Endodermal cell (in vitro differentiated cells): Measurements from ENCODE around the gene SEC11A. TPM values are rescaled to one million over a fixed set of nuclear protein-coding genes. Genes with fewer than 3 reads are reported as not detected.

ENCODE experiments used
- DNase-seq: peaks from one replicate; pipeline ENCODE4 v3.0.0-alpha.2; 2017
- H3K27ac ChIP-seq: 2 replicates; pipeline ENCODE4 v1.5.1; 2013; ENCODE audit warnings: mild to moderate bottlenecking, low read depth, low read length, moderate library complexity
- H3K27me3 ChIP-seq: 2 replicates; pipeline ENCODE4 v1.6.1; 2013; ENCODE audit warnings: mild to moderate bottlenecking, low read length, moderate library complexity; ENCODE audit not compliant: insufficient read depth, control insufficient read depth, poor library complexity, severe bottlenecking
- H3K36me3 ChIP-seq: 2 replicates; pipeline ENCODE4 v1.7.0; 2013; ENCODE audit warnings: mild to moderate bottlenecking, low read length, moderate library complexity; ENCODE audit not compliant: control insufficient read depth, insufficient read depth
- H3K4me1 ChIP-seq: one replicate; pipeline ENCODE4 v1.7.0; 2013; ENCODE audit warnings: low read length; ENCODE audit not compliant: control insufficient read depth, insufficient read depth
- H3K4me3 ChIP-seq: 2 replicates; pipeline ENCODE4 v1.5.1; 2013; ENCODE audit warnings: mild to moderate bottlenecking, low read length, moderate library complexity
- H3K9ac ChIP-seq: 2 replicates; pipeline ENCODE4 v1.6.1; 2013; ENCODE audit warnings: mild to moderate bottlenecking, low read length, moderate library complexity; ENCODE audit not compliant: poor library complexity, severe bottlenecking; ENCODE audit errors: extremely low read depth
- H3K9me3 ChIP-seq: 2 replicates; pipeline ENCODE4 v1.6.1; 2013; ENCODE audit warnings: mild to moderate bottlenecking, low read length, moderate library complexity; ENCODE audit not compliant: control insufficient read depth
- H3K27ac Mint-ChIP-seq: 2 replicates; pipeline ENCODE4 v1.8.0; 2020; ENCODE audit warnings: mixed read lengths
- H3K27me3 Mint-ChIP-seq: 2 replicates; pipeline ENCODE4 v1.8.0; 2021; ENCODE audit warnings: mild to moderate bottlenecking, mixed read lengths; ENCODE audit not compliant: insufficient read depth
- H3K36me3 Mint-ChIP-seq: 2 replicates; pipeline ENCODE4 v1.8.0; 2020; ENCODE audit warnings: low read depth, mixed read lengths
- H3K4me1 Mint-ChIP-seq: 2 replicates; pipeline ENCODE4 v1.8.0; 2020; ENCODE audit warnings: mixed read lengths
- H3K4me3 Mint-ChIP-seq: 2 replicates; pipeline ENCODE4 v1.8.0; 2020; ENCODE audit warnings: mild to moderate bottlenecking, moderate library complexity, mixed read lengths
- H3K9me3 Mint-ChIP-seq: 2 replicates; pipeline ENCODE4 v1.8.0; 2020; ENCODE audit warnings: mild to moderate bottlenecking, mixed read lengths
- CTCF ChIP-seq: fragments of 200-600 bp; sonication (generic); conservative IDR thresholded peaks from 2 replicates; pipeline ENCODE4 v1.5.0; 2021; ENCODE audit warnings: antibody characterized with exemption, mild to moderate bottlenecking
- WGBS, 2 experiments: methylation state at CpG; one replicate each; pipeline versions ENCODE4 v1.1.5 to v1.1.7; 2013; ENCODE audit warnings: missing lambda C conversion rate in 2 of 2, mixed read lengths in 1 of 2; ENCODE audit not compliant: insufficient coverage in 1 of 2, insufficient read length in 1 of 2; 5-methylcytosine and 5-hydroxymethylcytosine counted together
- total RNA-seq, 2 donors: library from RNA; stranded (reverse); fragmentation: NEBNext Ultra II Directional in 1 of 2; extraction: Animal tissue kit (Norgen Biotek cat#: 25700) in 1 of 2; gene quantifications; 2 replicates in 1 of 2; 3 replicates in 1 of 2; pipeline ENCODE4 v1.2.1, GENCODE V29; 2021

Gene SEC11A
- total RNA-seq, 2 donors from 2014 or later = 192 to 197 TPM

GRCh38 chr15:84638103-84638502, 77.8 kb downstream of the SEC11A start:
- H3K27ac ChIP-seq = no peak overlapping the region
- peaks cover 12% of the 10 kb centered on the region for H3K27me3 Mint-ChIP-seq
- WGBS, 2 experiments = 79 to 83% methylated on average over 1 to 3 of the region's 3 CpGs
- DNase-seq = peak; percentile 72
- no peak overlapping the region for H3K4me3 Mint-ChIP-seq
- H3K36me3 Mint-ChIP-seq = peaks cover 38% of the 10 kb centered on the region
- H3K4me1 ChIP-seq = no peaks in the 10 kb centered on the region
- peak; percentile 65 for TF ChIP-seq CTCF
- H3K27ac Mint-ChIP-seq = peak overlapping the region; percentile 22
- H3K9me3 ChIP-seq = no peaks in the 10 kb centered on the region
- peaks cover 12% of the 10 kb centered on the region for H3K27me3 ChIP-seq
- peaks cover 60% of the 10 kb centered on the region for H3K36me3 ChIP-seq
- H3K9ac ChIP-seq = no peak overlapping the region
- peaks cover 7% of the 10 kb centered on the region for H3K4me1 Mint-ChIP-seq
- no peak overlapping the region for H3K4me3 ChIP-seq
- H3K9me3 Mint-ChIP-seq = no peaks in the 10 kb centered on the region

- Histone ChIP-seq H3K4me3 (peak overlapping the region; percentile 83), H3K27ac (no peak overlapping the region), H3K27me3 (peaks cover 24% of the 10 kb centered on the region), H3K4me1 (no peaks in the 10 kb centered on the region), H3K9me3 (no peaks in the 10 kb centered on the region), H3K36me3 (peaks cover 24% of the 10 kb centered on the region), H3K9ac (no peak overlapping the region)
- TF ChIP-seq CTCF = no peak
- peaks cover 20% of the 10 kb centered on the region for H3K4me1 Mint-ChIP-seq
- peaks cover 12% of the 10 kb centered on the region for H3K36me3 Mint-ChIP-seq
- DNase-seq = no peak
- H3K27ac Mint-ChIP-seq = no peak overlapping the region
- peaks cover 17% of the 10 kb centered on the region for H3K27me3 Mint-ChIP-seq
- peak overlapping the region; percentile 64 for H3K4me3 Mint-ChIP-seq
- WGBS, 2 experiments = 37 to 55% methylated on average over 15 to 23 of the region's 23 CpGs
- H3K9me3 Mint-ChIP-seq = no peaks in the 10 kb centered on the region
Measured at GRCh38 chr15:84634228-84634837, 81.6 kb downstream of the SEC11A start.

GRCh38 chr15:84633311-84634227, 82.4 kb downstream of the SEC11A start:
- H3K9me3 Mint-ChIP-seq = no peaks in the 10 kb centered on the region
- H3K4me3 ChIP-seq = peak overlapping the region; percentile 83
- H3K27ac ChIP-seq = no peak overlapping the region
- H3K4me1 ChIP-seq = no peaks in the 10 kb centered on the region
- peaks cover 17% of the 10 kb centered on the region for H3K27me3 Mint-ChIP-seq
- peak overlapping the region; percentile 64 for H3K4me3 Mint-ChIP-seq
- peaks cover 20% of the 10 kb centered on the region for H3K4me1 Mint-ChIP-seq
- no peaks in the 10 kb centered on the region for H3K9me3 ChIP-seq
- peak overlapping the region; percentile 61 for H3K27ac Mint-ChIP-seq
- peak; percentile 89 for DNase-seq
- H3K36me3 ChIP-seq = peaks cover 19% of the 10 kb centered on the region
- H3K36me3 Mint-ChIP-seq = peaks cover 8% of the 10 kb centered on the region
- no peak overlapping the region for H3K9ac ChIP-seq
- peak; percentile 21 for TF ChIP-seq CTCF
- H3K27me3 ChIP-seq = peaks cover 24% of the 10 kb centered on the region
- 1 to 3% methylated on average over 30 to 105 of the region's 105 CpGs for WGBS, 2 experiments
